H9 (cell line): Measurements from ENCODE around the gene GBE1. TPM values are rescaled to one million over a fixed set of nuclear protein-coding genes. Genes with fewer than 3 reads are reported as not detected.

Source experiments
- DNase-seq: peaks from one replicate; pipeline ENCODE4 v3.0.0-alpha.2; 2017
- H2AFZ ChIP-seq: one replicate; pipeline ENCODE4 v1.6.1; 2013; ENCODE audit warnings: mild to moderate bottlenecking, low read length, control low read depth, moderate library complexity
- H2AK5ac ChIP-seq: 2 replicates; pipeline ENCODE4 v1.6.1; 2013; ENCODE audit warnings: low read length, control low read depth, mixed read lengths; ENCODE audit not compliant: insufficient read length
- H2BK120ac ChIP-seq: one replicate; pipeline ENCODE4 v1.6.1; 2013; ENCODE audit warnings: low read depth, mild to moderate bottlenecking, low read length, control low read depth, inconsistent platforms; ENCODE audit not compliant: poor library complexity, severe bottlenecking
- H2BK12ac ChIP-seq: 2 replicates; pipeline ENCODE4 v1.6.1; 2013; ENCODE audit warnings: low read length, control low read depth, mixed read lengths, low read depth; ENCODE audit not compliant: insufficient read length
- H2BK15ac ChIP-seq: 2 replicates; pipeline ENCODE4 v1.6.1; 2013; ENCODE audit warnings: low read depth, low read length, control low read depth
- H2BK20ac ChIP-seq: one replicate; pipeline ENCODE4 v1.6.1; 2013; ENCODE audit warnings: low read depth, mild to moderate bottlenecking, low read length, control low read depth, inconsistent platforms; ENCODE audit not compliant: poor library complexity, severe bottlenecking
- H2BK5ac ChIP-seq: 2 replicates; pipeline ENCODE4 v1.6.1; 2013; ENCODE audit warnings: low read length, control low read depth, mixed read lengths; ENCODE audit not compliant: insufficient read length
- H3K14ac ChIP-seq: 2 replicates; pipeline ENCODE4 v1.6.1; 2013; ENCODE audit warnings: low read length, control low read depth; ENCODE audit not compliant: insufficient read depth
- H3K18ac ChIP-seq: 2 replicates; pipeline ENCODE4 v1.6.1; 2013; ENCODE audit warnings: low read depth, mild to moderate bottlenecking, mixed read lengths, low read length, control low read depth; ENCODE audit not compliant: insufficient read length
- H3K23ac ChIP-seq: 2 replicates; pipeline ENCODE4 v1.6.1; 2013; ENCODE audit warnings: low read length, control low read depth, mixed read lengths, low read depth; ENCODE audit not compliant: insufficient read length
- H3K23me2 ChIP-seq: 2 replicates; pipeline ENCODE4 v1.6.1; 2013; ENCODE audit warnings: low read depth, mild to moderate bottlenecking, mixed read lengths, low read length, control low read depth; ENCODE audit not compliant: insufficient read length, poor library complexity, severe bottlenecking
- H3K27ac ChIP-seq: 2 replicates; pipeline ENCODE4 v1.5.1; 2013; ENCODE audit warnings: low read length, control low read depth, mixed read lengths, low read depth; ENCODE audit not compliant: insufficient read length
- H3K27me3 ChIP-seq: 2 replicates; pipeline ENCODE4 v1.6.1; 2013; ENCODE audit warnings: low read length, control low read depth, inconsistent platforms; ENCODE audit not compliant: insufficient read depth
- H3K4ac ChIP-seq: 2 replicates; pipeline ENCODE4 v1.6.1; 2013; ENCODE audit warnings: low read depth, mild to moderate bottlenecking, control low read depth, inconsistent platforms, low read length, moderate library complexity
- H3K4me1 ChIP-seq: 2 replicates; pipeline ENCODE4 v1.6.1; 2013; ENCODE audit warnings: low read length, control low read depth, inconsistent platforms; ENCODE audit not compliant: insufficient read depth
- H3K4me2 ChIP-seq: 2 replicates; pipeline ENCODE4 v1.6.1; 2013; ENCODE audit warnings: low read length, control low read depth, mixed read lengths; ENCODE audit not compliant: insufficient read length, insufficient read depth
- H3K56ac ChIP-seq: 2 replicates; pipeline ENCODE4 v1.6.1; 2013; ENCODE audit warnings: low read depth, mild to moderate bottlenecking, mixed read lengths, low read length, control low read depth; ENCODE audit not compliant: insufficient read length
- H3K79me1 ChIP-seq: 2 replicates; pipeline ENCODE4 v1.6.1; 2013; ENCODE audit warnings: low read depth, mild to moderate bottlenecking, moderate library complexity, low read length, control low read depth, inconsistent platforms; ENCODE audit not compliant: insufficient read depth, poor library complexity, severe bottlenecking
- H3K79me2 ChIP-seq: 2 replicates; pipeline ENCODE4 v1.6.1; 2013; ENCODE audit warnings: low read length, control low read depth, inconsistent platforms; ENCODE audit not compliant: insufficient read depth
- H3K9ac ChIP-seq: 2 replicates; pipeline ENCODE4 v1.6.1; 2013; ENCODE audit warnings: low read length, control low read depth, mixed read lengths; ENCODE audit not compliant: insufficient read length; ENCODE audit errors: extremely low read depth
- H3K9me3 ChIP-seq: one replicate; pipeline ENCODE4 v1.6.1; 2013; ENCODE audit warnings: low read depth, low read length, inconsistent platforms; ENCODE audit not compliant: control insufficient read depth
- H3T11ph ChIP-seq: one replicate; pipeline ENCODE4 v1.6.1; 2013; ENCODE audit warnings: mild to moderate bottlenecking, low read length, control low read depth, inconsistent platforms
- H4K20me1 ChIP-seq: one replicate; pipeline ENCODE4 v1.6.1; 2013; ENCODE audit not compliant: control insufficient read depth, insufficient read length, insufficient read depth
- H4K5ac ChIP-seq: 2 replicates; pipeline ENCODE4 v1.6.1; 2013; ENCODE audit warnings: low read depth, mild to moderate bottlenecking, mixed read lengths, low read length, control low read depth; ENCODE audit not compliant: insufficient read length
- H4K8ac ChIP-seq: replicated peaks from 2 replicates; pipeline ENCODE4 v1.6.1; 2013; ENCODE audit warnings: low read length, control low read depth, mixed read lengths, low read depth; ENCODE audit not compliant: insufficient read length
- H4K91ac ChIP-seq: 2 replicates; pipeline ENCODE4 v1.6.1; 2013; ENCODE audit warnings: low read depth, mild to moderate bottlenecking, moderate library complexity, mixed read lengths, low read length, control low read depth; ENCODE audit not compliant: insufficient read length
- H3K27ac Mint-ChIP-seq, 3 experiments: 2 replicates in 2 of 3; 3 replicates in 1 of 3; pipeline ENCODE4 v1.8.0; 2020 to 2021; ENCODE audit warnings: mixed read lengths in 3 of 3, mild to moderate bottlenecking in 1 of 3, moderate library complexity in 1 of 3
- H3K27me3 Mint-ChIP-seq: 2 replicates; pipeline ENCODE4 v1.8.0; 2021; ENCODE audit warnings: low read depth, mild to moderate bottlenecking, moderate library complexity, mixed read lengths
- H3K36me3 Mint-ChIP-seq, 3 experiments: 2 replicates in 2 of 3; 3 replicates in 1 of 3; pipeline ENCODE4 v1.8.0; 2020 to 2021; ENCODE audit warnings: low read depth in 3 of 3, mixed read lengths in 3 of 3; ENCODE audit not compliant: insufficient read depth in 1 of 3
- H3K4me1 Mint-ChIP-seq, 2 experiments: 2 replicates each; pipeline ENCODE4 v1.8.0; 2020; ENCODE audit warnings: mixed read lengths in 2 of 2
- H3K4me3 Mint-ChIP-seq, 2 experiments: 2 replicates in 1 of 2; 3 replicates in 1 of 2; pipeline ENCODE4 v1.8.0; 2020 to 2021; ENCODE audit warnings: mild to moderate bottlenecking in 2 of 2, mixed read lengths in 2 of 2, moderate library complexity in 1 of 2
- H3K9me3 Mint-ChIP-seq, 2 experiments: 2 replicates in 1 of 2; 3 replicates in 1 of 2; pipeline ENCODE4 v1.8.0; 2020; ENCODE audit warnings: mild to moderate bottlenecking in 2 of 2, mixed read lengths in 2 of 2, moderate library complexity in 1 of 2
- whole genome bisulfite sequencing: extraction: QIAGEN DNeasy Blood & Tissue Kit; methylation state at CpG from one replicate; pipeline ENCODE4 v1.1.7; 2013; ENCODE audit warnings: missing lambda C conversion rate, low lambda C conversion rate, mixed read lengths; ENCODE audit not compliant: insufficient read length; ENCODE audit errors: extremely low coverage; 5-methylcytosine and 5-hydroxymethylcytosine counted together
- total RNA-seq: library from RNA; stranded (reverse); gene quantifications from 2 replicates; pipeline ENCODE4 v1.2.1, GENCODE V29; 2021
- TF ChIP-seq, protein P1 (sequence below): fragments of 200-600 bp; sonication (generic); conservative IDR thresholded peaks from 3 replicates; pipeline ENCODE4 v1.8.0; 2021; ENCODE audit warnings: antibody characterized with exemption, mild to moderate bottlenecking

The GBE1 gene
- total RNA-seq, 1 experiment from 2014 or later = 13.8 TPM

- Histone ChIP-seq H3K23ac (no peak overlapping the region), H3K79me2 (no peaks in the 10 kb centered on the region), H3K14ac (no peak overlapping the region), H2BK15ac (no peak overlapping the region), H2AK5ac (no peak overlapping the region), H3K9ac (no peak overlapping the region), H2AFZ (no peak overlapping the region), H2BK5ac (no peak overlapping the region), H3K23me2 (no peaks in the 10 kb centered on the region), H3K79me1 (no peaks in the 10 kb centered on the region), H2BK20ac (no peak overlapping the region), H3K9me3 (no peaks in the 10 kb centered on the region), H4K20me1 (no peaks in the 10 kb centered on the region), H3T11ph (no peak overlapping the region), H3K4ac (no peak overlapping the region), H3K27me3 (no peaks in the 10 kb centered on the region), H4K5ac (no peak overlapping the region), H3K4me2 (no peak overlapping the region), H2BK120ac (no peak overlapping the region), H2BK12ac (no peak overlapping the region), H4K8ac (no peak overlapping the region), H3K18ac (no peak overlapping the region), H4K91ac (no peak overlapping the region), H3K4me1 (no peaks in the 10 kb centered on the region; the same call in 1 of the 2 replicates), H3K27ac (no peak overlapping the region), H3K56ac (no peak overlapping the region)
- DNase-seq = no peak
- Mint-ChIP-seq H3K27ac (no peak overlapping the region), H3K9me3 (peaks cover 0 to 2% of the 10 kb centered on the region in 2 experiments; a peak in 1 of 5 replicates), H3K4me3 (no peak overlapping the region), H3K4me1 (peaks cover 15% of the 10 kb centered on the region in 2 experiments), H3K36me3 (no peaks in the 10 kb centered on the region), H3K27me3 (no peaks in the 10 kb centered on the region)
- TF ChIP-seq, protein P1, sequence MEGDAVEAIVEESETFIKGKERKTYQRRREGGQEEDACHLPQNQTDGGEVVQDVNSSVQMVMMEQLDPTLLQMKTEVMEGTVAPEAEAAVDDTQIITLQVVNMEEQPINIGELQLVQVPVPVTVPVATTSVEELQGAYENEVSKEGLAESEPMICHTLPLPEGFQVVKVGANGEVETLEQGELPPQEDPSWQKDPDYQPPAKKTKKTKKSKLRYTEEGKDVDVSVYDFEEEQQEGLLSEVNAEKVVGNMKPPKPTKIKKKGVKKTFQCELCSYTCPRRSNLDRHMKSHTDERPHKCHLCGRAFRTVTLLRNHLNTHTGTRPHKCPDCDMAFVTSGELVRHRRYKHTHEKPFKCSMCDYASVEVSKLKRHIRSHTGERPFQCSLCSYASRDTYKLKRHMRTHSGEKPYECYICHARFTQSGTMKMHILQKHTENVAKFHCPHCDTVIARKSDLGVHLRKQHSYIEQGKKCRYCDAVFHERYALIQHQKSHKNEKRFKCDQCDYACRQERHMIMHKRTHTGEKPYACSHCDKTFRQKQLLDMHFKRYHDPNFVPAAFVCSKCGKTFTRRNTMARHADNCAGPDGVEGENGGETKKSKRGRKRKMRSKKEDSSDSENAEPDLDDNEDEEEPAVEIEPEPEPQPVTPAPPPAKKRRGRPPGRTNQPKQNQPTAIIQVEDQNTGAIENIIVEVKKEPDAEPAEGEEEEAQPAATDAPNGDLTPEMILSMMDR = no peak
- WGBS = no CpG with 5 or more reads among the region's 4 CpGs
Observed at GRCh38 chr3:81476692-81477091, 284.8 kb downstream of the GBE1 start.
